AG04450 (cell line): Measurements from ENCODE around the gene FNDC3B. TPM values are rescaled to one million over a fixed set of nuclear protein-coding genes. Genes with fewer than 3 reads are reported as not detected.
"Not testable (repeated sequence)": the region's sequence is repeated elsewhere in the genome, so short reads cannot be mapped to it uniquely, and the experiment has no call there.

ENCODE experiments used
- CTCF ChIA-PET: fragments of 300-600, 350-600 bp; formaldehyde crosslinking; extraction: SDS; loops from one replicate; lab custom pipeline; 2022; ENCODE audit warnings: antibody characterized with exemption, inconsistent platforms; lab: Charles Lee
- POLR2A ChIA-PET: fragments of 350-600 bp; formaldehyde crosslinking; extraction: SDS; loops from one replicate; lab custom pipeline; 2021; ENCODE audit warnings: antibody characterized with exemption, inconsistent platforms; lab: Yijun Ruan, JAX
- DNase-seq: peaks from one replicate; pipeline ENCODE4 v3.0.0-alpha.2; 2011; ENCODE audit warnings: low read depth, low spot score
- H3K27ac ChIP-seq: one replicate; pipeline ENCODE4 v1.5.1; 2012; ENCODE audit warnings: low read depth, low read length, control low read depth
- H3K27me3 ChIP-seq: one replicate; pipeline ENCODE4 v1.6.0; 2012; ENCODE audit warnings: low read length; ENCODE audit not compliant: control insufficient read depth, insufficient read depth
- H3K4me3 ChIP-seq: 2 replicates; pipeline ENCODE4 v1.5.1; 2011; ENCODE audit warnings: mild to moderate bottlenecking, low read depth, low read length, control low read depth
- H3K9me3 ChIP-seq: 2 replicates; pipeline ENCODE4 v1.5.1; 2012; ENCODE audit warnings: low read length; ENCODE audit not compliant: control insufficient read depth, insufficient read depth
- CTCF ChIP-seq: IDR thresholded peaks from 2 replicates; pipeline ENCODE4 v1.5.1; 2011; ENCODE audit warnings: low read depth, low read length, control low read depth, inconsistent platforms
- polyA plus RNA-seq: library from polyadenylated mRNA; depleted of rRNA; stranded (reverse); fragments of >200 nt; gene quantifications from 2 replicates; pipeline ENCODE4 v1.2.3, GENCODE V29; 2011

FNDC3B gene
- polyA plus RNA-seq, 1 experiment: 39.5 TPM

DNA sequence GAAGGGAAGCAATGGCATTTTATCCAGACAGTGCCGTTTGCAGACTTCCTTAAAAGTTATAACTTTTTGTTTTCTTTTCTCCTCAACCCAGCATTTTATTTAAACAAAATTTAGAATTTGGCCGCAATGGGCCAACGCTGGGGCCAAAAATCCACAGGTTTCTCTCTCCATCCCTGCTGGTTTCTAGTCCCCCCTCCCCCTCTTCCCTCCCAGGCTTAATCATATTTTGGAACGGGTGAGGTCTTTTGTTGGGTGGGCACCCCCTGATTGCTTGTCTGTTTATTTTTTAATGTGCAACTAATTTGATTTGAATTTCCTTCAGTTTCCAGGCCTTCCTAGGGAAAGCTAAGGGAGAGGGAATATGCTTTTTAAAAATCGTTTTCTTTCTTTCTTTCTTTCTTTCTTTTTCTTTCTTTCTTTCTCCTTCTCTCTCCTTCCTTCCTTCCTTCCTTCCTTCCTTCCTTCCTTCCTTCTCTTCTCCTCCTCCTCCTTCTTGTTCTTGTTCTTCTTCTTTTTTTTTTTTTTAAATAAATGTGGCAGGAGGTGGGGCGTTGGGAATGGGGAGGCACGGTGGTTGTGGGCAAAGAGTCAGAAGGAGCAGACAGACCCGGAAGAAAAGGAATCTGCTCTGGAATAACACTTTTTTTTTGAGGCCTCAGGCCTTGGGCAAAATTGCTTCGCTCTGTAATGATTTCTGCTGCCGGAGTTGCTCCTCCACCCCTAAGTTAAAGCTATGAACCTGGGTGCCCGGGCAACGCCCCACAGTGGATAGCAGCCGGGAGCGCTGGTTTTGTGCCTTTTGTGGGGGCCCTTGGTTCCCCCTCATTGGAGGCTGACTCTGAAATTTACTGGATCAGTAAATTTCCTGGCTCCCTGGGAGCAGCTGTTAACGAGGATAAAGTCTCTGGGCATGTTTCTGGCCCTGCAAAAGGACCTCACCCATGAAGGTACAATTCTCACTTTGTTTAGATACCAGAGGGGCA, 1.9 kb downstream of the FNDC3B start:
- no peaks in the 10 kb centered on the region for H3K27me3 ChIP-seq
- DNase-seq: no peak
- H3K27ac ChIP-seq: peak overlapping the region; percentile 84
- ChIA-PET CTCF (interaction anchor here (0.8 to 2.6 kb wide), 5 partner anchors 99 to 436 kb away, joined by 3 to 9 read pairs (median 4); no protein-coding TSS in a partner anchor), POLR2A (interaction anchor here (0.6 to 1.6 kb wide), 10 partner anchors 24 to 291 kb away, joined by 3 to 5 read pairs (median 4); no protein-coding TSS in a partner anchor)
- H3K4me3 ChIP-seq: peak overlapping the region; percentile 79
- H3K9me3 ChIP-seq: no peaks in the 10 kb centered on the region; the same call in 1 of the 2 replicates
- no peak for TF ChIP-seq CTCF

- no peak for TF ChIP-seq CTCF
- no peak for DNase-seq
- no peak overlapping the region for H3K27ac ChIP-seq
- no peaks in the 10 kb centered on the region for H3K27me3 ChIP-seq
- CTCF ChIA-PET: interaction anchor here (0.7 to 2.6 kb wide), 6 partner anchors 98 to 435 kb away, joined by 3 to 9 read pairs (median 5); no protein-coding TSS in a partner anchor
- peak overlapping the region; percentile 79 for H3K4me3 ChIP-seq
- no peaks in the 10 kb centered on the region; the same call in 1 of the 2 replicates for H3K9me3 ChIP-seq
- POLR2A ChIA-PET: interaction anchor here (0.6 to 1.5 kb wide), 3 partner anchors 47 to 276 kb away, joined by 3 to 5 read pairs (median 5); no protein-coding TSS in a partner anchor
These were observed 2.8 kb downstream of the FNDC3B start for GRCh38 chr3:172042136-172042662.

GRCh38 chr3:172042663-172043179, 3.3 kb downstream of the FNDC3B start:
- not testable (repeated sequence) for H3K27ac ChIP-seq, H3K4me3 ChIP-seq, H3K27me3 ChIP-seq, DNase-seq, H3K9me3 ChIP-seq
- POLR2A ChIA-PET: interaction anchor here (0.6 to 1.5 kb wide), 3 partner anchors 48 to 276 kb away, joined by 3 to 5 read pairs (median 5); no protein-coding TSS in a partner anchor
- CTCF ChIA-PET: interaction anchor here (0.7 to 2.6 kb wide), 5 partner anchors 97 to 435 kb away, joined by 3 to 9 read pairs (median 6); no protein-coding TSS in a partner anchor

DNA sequence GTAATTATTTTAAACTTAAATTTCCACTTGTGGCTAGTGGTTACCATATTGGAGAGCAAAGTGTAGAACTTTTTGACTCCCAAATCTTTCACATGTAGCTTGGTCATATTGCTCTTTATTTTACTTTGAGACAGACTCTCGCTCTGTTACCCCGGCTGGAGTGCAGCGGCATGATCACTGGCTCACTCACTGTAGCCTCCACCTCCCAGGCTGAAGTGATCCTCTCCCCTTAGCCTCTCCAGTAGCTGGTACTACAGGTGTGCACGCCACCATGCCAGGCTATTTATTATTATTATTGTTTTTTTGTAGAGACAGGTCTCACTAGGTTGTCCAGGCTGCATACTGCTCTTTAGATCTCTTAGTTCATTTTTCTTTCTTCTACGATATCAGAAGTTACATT, 3.9 kb downstream of the FNDC3B start:
- no peak overlapping the region for H3K27ac ChIP-seq
- no peak for TF ChIP-seq CTCF
- ChIA-PET CTCF (interaction anchor here (0.6 to 2.6 kb wide), 2 partner anchors 24 to 289 kb away, joined by 3 to 9 read pairs; no protein-coding TSS in a partner anchor), POLR2A (no interaction called here)
- H3K4me3 ChIP-seq: no peak overlapping the region
- no peaks in the 10 kb centered on the region for H3K27me3 ChIP-seq
- no peaks in the 10 kb centered on the region; the same call in 1 of the 2 replicates for H3K9me3 ChIP-seq
- no peak for DNase-seq

DNA sequence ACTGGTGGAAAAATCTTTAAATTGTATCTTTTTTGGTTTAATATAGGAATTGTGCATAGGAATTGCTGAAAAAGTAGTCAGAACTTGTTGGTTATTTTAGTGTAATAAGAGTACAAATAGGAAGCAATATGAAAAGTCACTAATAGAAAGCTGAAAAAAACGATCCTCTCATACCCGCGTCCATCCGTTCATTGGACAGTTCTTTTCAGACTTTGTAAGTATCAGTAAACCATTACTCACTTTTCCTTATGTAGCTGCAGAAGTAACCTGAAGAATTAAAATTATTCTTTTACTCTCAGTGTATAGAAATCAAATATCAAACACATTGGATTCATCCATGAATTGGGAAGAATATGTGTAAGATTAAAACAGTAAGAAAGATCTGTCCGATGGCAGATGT, 4.4 kb downstream of the FNDC3B start:
- Histone ChIP-seq H3K27ac (no peak overlapping the region), H3K4me3 (no peak overlapping the region), H3K9me3 (no peaks in the 10 kb centered on the region; the same call in 1 of the 2 replicates), H3K27me3 (no peaks in the 10 kb centered on the region)
- TF ChIP-seq CTCF: no peak
- ChIA-PET POLR2A (no interaction called here), CTCF (interaction anchor here (0.6 to 2.6 kb wide), 2 partner anchors 23 to 289 kb away, joined by 3 to 9 read pairs; no protein-coding TSS in a partner anchor)
- no peak for DNase-seq
